Omental fat pad (tissue), 4 donors: Measurements from ENCODE around the gene OBSCN. TPM values are rescaled to one million over a fixed set of nuclear protein-coding genes. Genes with fewer than 3 reads are reported as not detected.

Experiments used
- ATAC-seq: fragments of 150-250 bp; one replicate; pipeline ENCODE4 v1.9.1; 2016; ENCODE audit warnings: mild to moderate bottlenecking, moderate library complexity; ENCODE audit not compliant: low FRiP score
- DNase-seq: peaks from one replicate; pipeline ENCODE4 v3.0.0-alpha.2; 2019; ENCODE audit warnings: low spot score
- CTCF ChIP-seq, 3 donors: fragments of 450-650 bp; IDR thresholded peaks; one replicate each; pipeline ENCODE4 v1.5.1; 2016 to 2017; ENCODE audit warnings: antibody characterized with exemption in 3 of 3, mild to moderate bottlenecking in 3 of 3, moderate library complexity in 2 of 3
- total RNA-seq, 4 donors: library from RNA; depleted of rRNA; stranded (reverse); fragments of >200 nt; gene quantifications; one replicate each; pipeline ENCODE4 v1.1.0, GENCODE V29; 2016

OBSCN gene
- total RNA-seq, 4 donors from 2014 or later, result 5.4 to 26.0 (median 9.7) TPM

GRCh38 chr1:228178737-228179684, 28.8 kb upstream of the OBSCN start:
- no peak for TF ChIP-seq CTCF (IDR thresholded peaks at IDR 0.05)
- ATAC-seq (no peak), DNase-seq (no peak)

DNA sequence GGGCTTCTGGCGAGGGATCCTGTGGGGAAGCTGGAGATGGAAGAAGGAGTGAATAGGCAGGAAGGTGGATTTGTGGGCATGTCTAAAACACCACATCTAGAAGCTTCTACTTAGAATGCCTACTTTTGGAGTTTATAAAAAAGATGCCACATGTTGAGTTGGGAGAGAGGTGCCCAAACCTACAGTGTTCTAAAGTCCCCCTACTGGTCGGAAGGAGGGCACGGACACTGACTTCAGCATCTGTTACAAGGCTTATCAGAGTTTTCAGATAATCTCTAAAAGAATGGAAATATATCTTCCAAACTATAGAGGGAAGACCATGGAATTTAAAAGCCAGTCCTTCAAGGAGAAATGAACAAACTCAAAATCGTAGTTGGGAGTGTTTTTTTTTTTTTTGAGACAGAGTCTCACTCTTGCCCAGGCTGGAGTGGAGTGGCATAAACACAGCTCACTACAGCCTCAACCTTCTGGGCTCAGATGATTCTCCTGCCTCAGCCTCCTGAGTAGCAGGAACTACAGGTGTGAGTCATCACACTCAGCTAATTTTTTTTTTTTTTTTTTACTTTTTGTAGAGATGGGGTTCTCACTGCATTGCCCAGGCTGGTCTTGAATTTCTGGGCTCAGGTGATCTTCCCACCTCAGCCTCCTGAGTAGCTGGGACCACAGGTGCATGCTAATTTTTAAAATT, 27.4 kb upstream of the OBSCN start:
- ATAC-seq (no peak), DNase-seq (no peak)
- TF ChIP-seq CTCF (IDR thresholded peaks at IDR 0.05), result no peak

GRCh38 chr1:228180959-228181644, 26.7 kb upstream of the OBSCN start:
- ATAC-seq, result no peak
- DNase-seq, result no peak
- TF ChIP-seq CTCF (IDR thresholded peaks at IDR 0.05), result no peak

- no peak for ATAC-seq
- no peak for TF ChIP-seq CTCF (IDR thresholded peaks at IDR 0.05)
These were observed 26.2 kb upstream of the OBSCN start for GRCh38 chr1:228181645-228182034.

DNA sequence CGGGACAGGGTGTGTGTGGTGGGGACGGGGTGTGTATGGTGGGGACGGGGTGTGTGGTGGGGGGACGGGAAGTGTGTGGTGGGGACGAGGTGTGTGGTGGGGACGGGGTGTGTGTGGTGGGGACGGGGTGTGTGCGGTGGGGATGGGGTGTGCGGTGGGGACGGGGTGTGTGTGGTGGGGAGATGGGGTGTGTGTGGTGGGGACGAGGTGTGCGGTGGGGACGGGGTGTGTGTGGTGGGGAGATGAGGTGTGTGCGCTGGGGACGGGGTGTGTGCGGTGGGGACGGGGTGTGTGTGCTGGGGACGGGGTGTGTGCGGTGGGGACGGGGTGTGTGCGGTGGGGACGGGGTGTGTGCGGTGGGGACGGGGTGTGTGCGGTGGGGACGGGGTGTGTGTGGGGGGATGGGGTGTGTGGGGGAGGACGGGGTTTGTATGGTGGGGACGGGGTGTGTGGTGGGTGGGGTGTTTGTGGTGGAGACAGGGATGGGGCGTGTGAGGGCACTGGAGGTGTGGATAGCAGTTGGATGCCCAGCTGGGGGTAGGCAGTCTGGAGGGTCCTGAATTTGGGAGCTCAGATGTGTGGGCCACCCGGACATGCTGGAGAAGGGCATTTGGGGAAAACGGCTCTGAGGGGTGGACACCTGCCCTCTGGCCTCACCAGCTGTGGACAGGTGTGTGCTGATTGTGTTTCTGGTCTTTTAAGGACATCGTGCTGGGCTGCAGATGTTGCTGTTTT, 25.4 kb upstream of the OBSCN start:
- no peak for TF ChIP-seq CTCF (IDR thresholded peaks at IDR 0.05)
- ATAC-seq, result no peak
- DNase-seq, result no peak

More at GRCh38 chr1:228181645-228182034, 26.2 kb upstream of the OBSCN start:
- no peak for DNase-seq

DNA sequence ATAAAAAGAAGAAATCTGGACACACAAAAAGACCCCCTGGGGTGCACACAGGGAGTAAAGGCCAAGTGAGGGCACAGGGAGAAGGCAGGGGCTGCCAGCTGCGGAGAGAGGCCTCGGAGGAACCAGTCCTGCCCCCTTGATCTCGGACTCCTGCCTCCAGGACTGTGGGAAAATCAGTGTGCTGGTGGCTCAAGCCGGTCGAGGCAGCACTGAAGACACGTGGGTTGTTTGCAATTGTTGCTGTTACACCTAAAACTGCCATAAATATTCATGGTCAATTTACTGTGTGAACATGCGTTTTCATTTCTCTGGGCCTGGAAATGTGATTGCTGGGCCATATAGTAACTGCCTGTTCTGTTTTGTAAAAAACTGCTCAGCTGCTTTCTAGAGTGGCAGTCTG, 23.7 kb upstream of the OBSCN start:
- TF ChIP-seq CTCF (IDR thresholded peaks at IDR 0.05), result no peak
- DNase-seq, result no peak
- ATAC-seq, result no peak
